H9 (cell line): Measurements from ENCODE around the gene CTIF. TPM values are rescaled to one million over a fixed set of nuclear protein-coding genes. Genes with fewer than 3 reads are reported as not detected.

ENCODE experiments used
- DNase-seq: peaks from one replicate; pipeline ENCODE4 v3.0.0-alpha.2; 2017
- H2AFZ ChIP-seq: one replicate; pipeline ENCODE4 v1.6.1; 2013; ENCODE audit warnings: mild to moderate bottlenecking, low read length, control low read depth, moderate library complexity
- H2AK5ac ChIP-seq: 2 replicates; pipeline ENCODE4 v1.6.1; 2013; ENCODE audit warnings: low read length, control low read depth, mixed read lengths; ENCODE audit not compliant: insufficient read length
- H2BK120ac ChIP-seq: one replicate; pipeline ENCODE4 v1.6.1; 2013; ENCODE audit warnings: low read depth, mild to moderate bottlenecking, low read length, control low read depth, inconsistent platforms; ENCODE audit not compliant: poor library complexity, severe bottlenecking
- H2BK12ac ChIP-seq: 2 replicates; pipeline ENCODE4 v1.6.1; 2013; ENCODE audit warnings: low read length, control low read depth, mixed read lengths, low read depth; ENCODE audit not compliant: insufficient read length
- H2BK15ac ChIP-seq: 2 replicates; pipeline ENCODE4 v1.6.1; 2013; ENCODE audit warnings: low read depth, low read length, control low read depth
- H2BK20ac ChIP-seq: one replicate; pipeline ENCODE4 v1.6.1; 2013; ENCODE audit warnings: low read depth, mild to moderate bottlenecking, low read length, control low read depth, inconsistent platforms; ENCODE audit not compliant: poor library complexity, severe bottlenecking
- H2BK5ac ChIP-seq: 2 replicates; pipeline ENCODE4 v1.6.1; 2013; ENCODE audit warnings: low read length, control low read depth, mixed read lengths; ENCODE audit not compliant: insufficient read length
- H3K14ac ChIP-seq: 2 replicates; pipeline ENCODE4 v1.6.1; 2013; ENCODE audit warnings: low read length, control low read depth; ENCODE audit not compliant: insufficient read depth
- H3K18ac ChIP-seq: 2 replicates; pipeline ENCODE4 v1.6.1; 2013; ENCODE audit warnings: low read depth, mild to moderate bottlenecking, mixed read lengths, low read length, control low read depth; ENCODE audit not compliant: insufficient read length
- H3K23ac ChIP-seq: 2 replicates; pipeline ENCODE4 v1.6.1; 2013; ENCODE audit warnings: low read length, control low read depth, mixed read lengths, low read depth; ENCODE audit not compliant: insufficient read length
- H3K23me2 ChIP-seq: 2 replicates; pipeline ENCODE4 v1.6.1; 2013; ENCODE audit warnings: low read depth, mild to moderate bottlenecking, mixed read lengths, low read length, control low read depth; ENCODE audit not compliant: insufficient read length, poor library complexity, severe bottlenecking
- H3K27ac ChIP-seq: 2 replicates; pipeline ENCODE4 v1.5.1; 2013; ENCODE audit warnings: low read length, control low read depth, mixed read lengths, low read depth; ENCODE audit not compliant: insufficient read length
- H3K27me3 ChIP-seq: 2 replicates; pipeline ENCODE4 v1.6.1; 2013; ENCODE audit warnings: low read length, control low read depth, inconsistent platforms; ENCODE audit not compliant: insufficient read depth
- H3K4ac ChIP-seq: 2 replicates; pipeline ENCODE4 v1.6.1; 2013; ENCODE audit warnings: low read depth, mild to moderate bottlenecking, control low read depth, inconsistent platforms, low read length, moderate library complexity
- H3K4me1 ChIP-seq: 2 replicates; pipeline ENCODE4 v1.6.1; 2013; ENCODE audit warnings: low read length, control low read depth, inconsistent platforms; ENCODE audit not compliant: insufficient read depth
- H3K4me2 ChIP-seq: 2 replicates; pipeline ENCODE4 v1.6.1; 2013; ENCODE audit warnings: low read length, control low read depth, mixed read lengths; ENCODE audit not compliant: insufficient read length, insufficient read depth
- H3K56ac ChIP-seq: 2 replicates; pipeline ENCODE4 v1.6.1; 2013; ENCODE audit warnings: low read depth, mild to moderate bottlenecking, mixed read lengths, low read length, control low read depth; ENCODE audit not compliant: insufficient read length
- H3K79me1 ChIP-seq: 2 replicates; pipeline ENCODE4 v1.6.1; 2013; ENCODE audit warnings: low read depth, mild to moderate bottlenecking, moderate library complexity, low read length, control low read depth, inconsistent platforms; ENCODE audit not compliant: insufficient read depth, poor library complexity, severe bottlenecking
- H3K79me2 ChIP-seq: 2 replicates; pipeline ENCODE4 v1.6.1; 2013; ENCODE audit warnings: low read length, control low read depth, inconsistent platforms; ENCODE audit not compliant: insufficient read depth
- H3K9ac ChIP-seq: 2 replicates; pipeline ENCODE4 v1.6.1; 2013; ENCODE audit warnings: low read length, control low read depth, mixed read lengths; ENCODE audit not compliant: insufficient read length; ENCODE audit errors: extremely low read depth
- H3K9me3 ChIP-seq: one replicate; pipeline ENCODE4 v1.6.1; 2013; ENCODE audit warnings: low read depth, low read length, inconsistent platforms; ENCODE audit not compliant: control insufficient read depth
- H3T11ph ChIP-seq: one replicate; pipeline ENCODE4 v1.6.1; 2013; ENCODE audit warnings: mild to moderate bottlenecking, low read length, control low read depth, inconsistent platforms
- H4K20me1 ChIP-seq: one replicate; pipeline ENCODE4 v1.6.1; 2013; ENCODE audit not compliant: control insufficient read depth, insufficient read length, insufficient read depth
- H4K5ac ChIP-seq: 2 replicates; pipeline ENCODE4 v1.6.1; 2013; ENCODE audit warnings: low read depth, mild to moderate bottlenecking, mixed read lengths, low read length, control low read depth; ENCODE audit not compliant: insufficient read length
- H4K8ac ChIP-seq: replicated peaks from 2 replicates; pipeline ENCODE4 v1.6.1; 2013; ENCODE audit warnings: low read length, control low read depth, mixed read lengths, low read depth; ENCODE audit not compliant: insufficient read length
- H4K91ac ChIP-seq: 2 replicates; pipeline ENCODE4 v1.6.1; 2013; ENCODE audit warnings: low read depth, mild to moderate bottlenecking, moderate library complexity, mixed read lengths, low read length, control low read depth; ENCODE audit not compliant: insufficient read length
- H3K27ac Mint-ChIP-seq, 3 experiments: 2 replicates in 2 of 3; 3 replicates in 1 of 3; pipeline ENCODE4 v1.8.0; 2020 to 2021; ENCODE audit warnings: mixed read lengths in 3 of 3, mild to moderate bottlenecking in 1 of 3, moderate library complexity in 1 of 3
- H3K27me3 Mint-ChIP-seq: 2 replicates; pipeline ENCODE4 v1.8.0; 2021; ENCODE audit warnings: low read depth, mild to moderate bottlenecking, moderate library complexity, mixed read lengths
- H3K36me3 Mint-ChIP-seq, 3 experiments: 2 replicates in 2 of 3; 3 replicates in 1 of 3; pipeline ENCODE4 v1.8.0; 2020 to 2021; ENCODE audit warnings: low read depth in 3 of 3, mixed read lengths in 3 of 3; ENCODE audit not compliant: insufficient read depth in 1 of 3
- H3K4me1 Mint-ChIP-seq, 2 experiments: 2 replicates each; pipeline ENCODE4 v1.8.0; 2020; ENCODE audit warnings: mixed read lengths in 2 of 2
- H3K4me3 Mint-ChIP-seq, 2 experiments: 2 replicates in 1 of 2; 3 replicates in 1 of 2; pipeline ENCODE4 v1.8.0; 2020 to 2021; ENCODE audit warnings: mild to moderate bottlenecking in 2 of 2, mixed read lengths in 2 of 2, moderate library complexity in 1 of 2
- H3K9me3 Mint-ChIP-seq, 2 experiments: 2 replicates in 1 of 2; 3 replicates in 1 of 2; pipeline ENCODE4 v1.8.0; 2020; ENCODE audit warnings: mild to moderate bottlenecking in 2 of 2, mixed read lengths in 2 of 2, moderate library complexity in 1 of 2
- CTCF ChIP-seq: fragments of 200-600 bp; sonication (generic); conservative IDR thresholded peaks from 3 replicates; pipeline ENCODE4 v1.8.0; 2021; ENCODE audit warnings: antibody characterized with exemption, mild to moderate bottlenecking
- WGBS: extraction: QIAGEN DNeasy Blood & Tissue Kit; methylation state at CpG from one replicate; pipeline ENCODE4 v1.1.7; 2013; ENCODE audit warnings: missing lambda C conversion rate, low lambda C conversion rate, mixed read lengths; ENCODE audit not compliant: insufficient read length; ENCODE audit errors: extremely low coverage; 5-methylcytosine and 5-hydroxymethylcytosine counted together
- total RNA-seq: library from RNA; stranded (reverse); gene quantifications from 2 replicates; pipeline ENCODE4 v1.2.1, GENCODE V29; 2021

The CTIF gene
- total RNA-seq, 1 experiment from 2014 or later, result 15.8 TPM

GRCh38 chr18:48607056-48607984, 68.5 kb downstream of the CTIF start:
- no peaks in the 10 kb centered on the region for H3K9me3 ChIP-seq
- no peak overlapping the region for H2BK120ac ChIP-seq
- no peak overlapping the region for H2BK15ac ChIP-seq
- no peak for TF ChIP-seq CTCF
- no peaks in the 10 kb centered on the region; a peak in 1 of 7 replicates for H3K36me3 Mint-ChIP-seq
- H4K91ac ChIP-seq, result no peak overlapping the region
- H3K23me2 ChIP-seq, result no peaks in the 10 kb centered on the region
- H4K8ac ChIP-seq, result no peak overlapping the region
- no peak overlapping the region for H2AFZ ChIP-seq
- H2AK5ac ChIP-seq, result no peak overlapping the region
- H3K18ac ChIP-seq, result no peak overlapping the region
- H2BK12ac ChIP-seq, result no peak overlapping the region
- H3K4me1 ChIP-seq, result no peaks in the 10 kb centered on the region
- no peaks in the 10 kb centered on the region for H4K20me1 ChIP-seq
- H3K4ac ChIP-seq, result no peak overlapping the region
- H2BK5ac ChIP-seq, result no peak overlapping the region
- DNase-seq, result no peak
- H3K4me1 Mint-ChIP-seq, result peaks cover 3 to 8% of the 10 kb centered on the region in 2 experiments
- H3K9me3 Mint-ChIP-seq, result no peaks in the 10 kb centered on the region; a peak in 1 of 5 replicates
- no peaks in the 10 kb centered on the region for H3K27me3 ChIP-seq
- H3K4me2 ChIP-seq, result no peak overlapping the region
- H2BK20ac ChIP-seq, result no peak overlapping the region
- H3K79me1 ChIP-seq, result no peaks in the 10 kb centered on the region
- no peak overlapping the region for H3K14ac ChIP-seq
- WGBS, result no CpG with 5 or more reads among the region's 8 CpGs
- H3K9ac ChIP-seq, result no peak overlapping the region
- no peak overlapping the region for H3T11ph ChIP-seq
- no peak overlapping the region for H3K4me3 Mint-ChIP-seq
- H4K5ac ChIP-seq, result no peak overlapping the region
- no peaks in the 10 kb centered on the region for H3K27me3 Mint-ChIP-seq
- no peak overlapping the region for H3K56ac ChIP-seq
- H3K27ac Mint-ChIP-seq, result peak overlapping the region in 2 of 3 experiments; percentile 46 to 76; a peak in 1 of 7 replicates
- no peak overlapping the region for H3K23ac ChIP-seq
- H3K79me2 ChIP-seq, result no peaks in the 10 kb centered on the region
- no peak overlapping the region for H3K27ac ChIP-seq
